Measurements from ENCODE around the gene VIM.

Gene VIM

GRCh38 chr10:17210361-17210760 is 17.7 kb upstream of the VIM start:
- DNase-seq, result no peak

GRCh38 chr10:17212802-17213221 is 15.2 kb upstream of the VIM start:
- DNase-seq, result no peak

- no peak for DNase-seq
Measured at GRCh38 chr10:17213646-17214349, 14.2 kb upstream of the VIM start.

- no peak for DNase-seq
Measured at GRCh38 chr10:17214526-17214925, 13.5 kb upstream of the VIM start.

- DNase-seq, result no peak
Measured at GRCh38 chr10:17214971-17215781, 12.9 kb upstream of the VIM start.

- DNase-seq, result no peak
Measured at GRCh38 chr10:17215782-17216122, 12.3 kb upstream of the VIM start.

- DNase-seq, result no peak
Measured at GRCh38 chr10:17216217-17216900, 11.7 kb upstream of the VIM start.

GRCh38 chr10:17216901-17217395 is 11.1 kb upstream of the VIM start:
- DNase-seq, result no peak

- no peak for DNase-seq
Measured at GRCh38 chr10:17217631-17218232, 10.3 kb upstream of the VIM start.

GRCh38 chr10:17219024-17219423 is 9.0 kb upstream of the VIM start:
- DNase-seq, result no peak

GRCh38 chr10:17220652-17221100 is 7.4 kb upstream of the VIM start:
- DNase-seq, result no peak

- DNase-seq, result no peak
Measured at GRCh38 chr10:17222329-17222728, 5.7 kb upstream of the VIM start.

GRCh38 chr10:17225808-17226207 is 2.2 kb upstream of the VIM start:
- DNase-seq, result no peak

GRCh38 chr10:17226891-17227303 is 1.1 kb upstream of the VIM start:
- DNase-seq, result no peak

- no peak for DNase-seq
Measured at GRCh38 chr10:17227367-17228090, 512 bp upstream of the VIM start.

GRCh38 chr10:17229016-17229716 is 1.1 kb downstream of the VIM start:
- peak; percentile 87 for DNase-seq

- DNase-seq, result no peak
Measured at GRCh38 chr10:17229717-17229966, 1.6 kb downstream of the VIM start.

- DNase-seq, result peak; percentile 86
Measured at GRCh38 chr10:17229967-17230682, 2.1 kb downstream of the VIM start.

GRCh38 chr10:17231788-17232187 is 3.7 kb downstream of the VIM start:
- DNase-seq, result no peak

- no peak for DNase-seq
Measured at GRCh38 chr10:17232276-17232960, 4.4 kb downstream of the VIM start.
